HepG2 (cell line): ENCODE measurements around the gene RPS10. TPM values are rescaled to one million over a fixed set of nuclear protein-coding genes. Genes with fewer than 3 reads are reported as not detected.

ENCODE experiments used
- CENPT ChIP-seq: sonication (generic); formaldehyde crosslinking; IDR thresholded peaks from 2 replicates; pipeline ENCODE4 v1.8.0; 2022; ENCODE audit warnings: low read depth, mild to moderate bottlenecking, moderate library complexity, missing genetic modification reagents
- GABPB1 ChIP-seq: IDR thresholded peaks from 2 replicates; pipeline ENCODE4 v1.6.1; 2016; ENCODE audit warnings: mild to moderate bottlenecking, missing genetic modification reagents, moderate library complexity, missing compliant biosample characterization
- HNF1B ChIP-seq: sonication (generic); formaldehyde crosslinking; IDR thresholded peaks from 2 replicates; pipeline ENCODE4 v1.5.1; 2020; ENCODE audit warnings: mild to moderate bottlenecking, moderate library complexity, missing genetic modification reagents
- KDM1A ChIP-seq: IDR thresholded peaks from 2 replicates; pipeline ENCODE4 v1.6.1; 2016; ENCODE audit warnings: missing compliant biosample characterization
- KDM5A ChIP-seq: fragments of 200-600 bp; sonication (generic); IDR thresholded peaks from 2 replicates; pipeline ENCODE4 v1.7.0; 2018; ENCODE audit warnings: antibody characterized with exemption, mild to moderate bottlenecking, low read length, borderline replicate concordance
- KLF9 ChIP-seq: IDR thresholded peaks from 2 replicates; pipeline ENCODE4 v1.6.1; 2016; ENCODE audit warnings: low read depth
- MXD3 ChIP-seq: IDR thresholded peaks from 2 replicates; pipeline ENCODE4 v1.6.1; 2016; ENCODE audit warnings: mild to moderate bottlenecking, missing biosample characterization, missing genetic modification reagents
- NFE2L1 ChIP-seq: sonication (generic); formaldehyde crosslinking; IDR thresholded peaks from 2 replicates; pipeline ENCODE4 v1.4.0; 2020; ENCODE audit warnings: missing genetic modification reagents, mild to moderate bottlenecking, borderline replicate concordance
- ZNF180 ChIP-seq: sonication (generic); formaldehyde crosslinking; IDR thresholded peaks from 2 replicates; pipeline ENCODE4 v1.4.0; 2020; ENCODE audit warnings: low read depth, missing genetic modification reagents, borderline replicate concordance
- ZNF274 ChIP-seq: sonication (generic); formaldehyde crosslinking; IDR thresholded peaks from 2 replicates; pipeline ENCODE4 v1.5.1; 2020; ENCODE audit warnings: mild to moderate bottlenecking, missing genetic modification reagents
- ZNF280B ChIP-seq: sonication (generic); formaldehyde crosslinking; IDR thresholded peaks from 2 replicates; pipeline ENCODE4 v1.5.0; 2020; ENCODE audit warnings: missing genetic modification reagents, mild to moderate bottlenecking, borderline replicate concordance
- ZNF318 ChIP-seq: sonication (generic); formaldehyde crosslinking; IDR thresholded peaks from 2 replicates; pipeline ENCODE4 v1.4.0; 2020; ENCODE audit warnings: mild to moderate bottlenecking, missing genetic modification reagents
- ZNF496 ChIP-seq: sonication (generic); formaldehyde crosslinking; IDR thresholded peaks from 2 replicates; pipeline ENCODE4 v1.8.1; 2023; ENCODE audit warnings: mild to moderate bottlenecking, moderate library complexity, missing genetic modification reagents; ENCODE audit not compliant: insufficient replicate concordance
- ZNF569 ChIP-seq: sonication (generic); formaldehyde crosslinking; IDR thresholded peaks from 2 replicates; pipeline ENCODE4 v1.5.0; 2020; ENCODE audit warnings: mild to moderate bottlenecking, missing genetic modification reagents, moderate library complexity, borderline replicate concordance
- ZNF746 ChIP-seq: sonication (generic); formaldehyde crosslinking; IDR thresholded peaks from 2 replicates; pipeline ENCODE4 v1.8.0; 2022; ENCODE audit warnings: mild to moderate bottlenecking, missing genetic modification reagents
- ZNF776 ChIP-seq: sonication (generic); formaldehyde crosslinking; IDR thresholded peaks from 2 replicates; pipeline ENCODE4 v1.4.0; 2020; ENCODE audit warnings: mild to moderate bottlenecking, missing genetic modification reagents
- polyA plus RNA-seq, 8 experiments: library from polyadenylated mRNA; depleted of rRNA in 3 of 8; stranded (reverse) in 7 of 8; unstranded in 1 of 8; fragments of >200 nt; fragmentation: Illumina TruSeq in 4 of 8; extraction: Trizol in 4 of 8; gene quantifications; 2 replicates each; pipeline versions ENCODE4 v1.2.1 to v1.2.3, GENCODE V29; 2011 to 2016; ENCODE audit warnings: low read depth in 4 of 8, missing spikeins in 1 of 8, mixed read lengths in 1 of 8; ENCODE audit not compliant: insufficient read depth in 1 of 8
- total RNA-seq, 5 experiments: library from RNA; depleted of rRNA; stranded (reverse); fragments of >200 nt; fragmentation: Illumina TruSeq; extraction: Trizol; gene quantifications; 2 replicates each; pipeline ENCODE4 v1.2.3, GENCODE V29; 2016; ENCODE audit warnings: low read depth in 1 of 5

RPS10 gene
- total and polyA plus RNA-seq, 2 of the 13 experiments (the other 11 are each of a cell fraction or from before 2014, with no cell fraction given) = 2,909 to 4,648 TPM

GRCh38 chr6:34425498-34426410 is at the start of gene RPS10 (continued):
- TF ChIP-seq HNF1B (CRISPR knock-in tag) (peak; percentile 89), ZNF746 (peak; percentile 80; the same call in 1 of the 2 replicates), MXD3 (peak; percentile 80), GABPB1 (CRISPR knock-in tag) (peak; percentile 93), ZNF280B (peak; percentile 75; the same call in 1 of the 2 replicates), KDM5A (peak; percentile 80), NFE2L1 (peak; percentile 34; the same call in 1 of the 2 replicates), KLF9 (no peak), ZNF776 (peak; percentile 76; the same call in 1 of the 2 replicates), CENPT (no peak), ZNF496 (no peak), ZNF180 (CRISPR knock-in tag) (no peak), KDM1A (CRISPR knock-in tag) (no peak), ZNF569 (CRISPR knock-in tag) (peak; percentile 77; the same call in 1 of the 2 replicates), ZNF318 (CRISPR knock-in tag) (no peak), ZNF274 (CRISPR knock-in tag) (peak; percentile 79)
